RWPE1 (cell line): ENCODE measurements around the gene TANGO6.

Experiments used
- CTCF ChIA-PET: fragments of 350-600 bp; sonication (Branson Sonifier 250); formaldehyde crosslinking; extraction: SDS; loops from one replicate; lab custom pipeline; 2021; lab: Yijun Ruan, JAX
- POLR2A ChIA-PET: fragments of 400-600 bp; formaldehyde crosslinking; extraction: SDS; loops from one replicate; lab custom pipeline; 2020; ENCODE audit warnings: antibody characterized with exemption; ENCODE audit not compliant: low non-redundant PET; lab: Yijun Ruan, JAX
- DNase-seq: peaks from one replicate; pipeline ENCODE4 v3.0.0; 2012; ENCODE audit warnings: low spot score
- H3K27ac ChIP-seq: fragments of 450-650 bp; 2 replicates; pipeline ENCODE4 v1.5.1; 2017
- CTCF ChIP-seq: fragments of 450-650 bp; conservative IDR thresholded peaks from 2 replicates; pipeline ENCODE4 v1.5.1; 2017; ENCODE audit warnings: low read depth, mild to moderate bottlenecking

TANGO6 gene

GRCh38 chr16:69014811-69015210 is 171.5 kb downstream of the TANGO6 start:
- ChIA-PET CTCF (no interaction called here), POLR2A (no interaction called here)
- no peak overlapping the region for H3K27ac ChIP-seq
- no peak for DNase-seq
- no peak for TF ChIP-seq CTCF

GRCh38 chr16:69017036-69017783 is 173.9 kb downstream of the TANGO6 start:
- no peak for TF ChIP-seq CTCF
- ChIA-PET CTCF (no interaction called here), POLR2A (no interaction called here)
- DNase-seq = peak; percentile 56
- H3K27ac ChIP-seq = peak overlapping the region; percentile 63

- TF ChIP-seq CTCF = no peak
- no peak overlapping the region for H3K27ac ChIP-seq
- ChIA-PET CTCF (no interaction called here), POLR2A (no interaction called here)
- no peak for DNase-seq
These were observed 176.5 kb downstream of the TANGO6 start for GRCh38 chr16:69019811-69020210.

GRCh38 chr16:69029121-69029520 is 185.8 kb downstream of the TANGO6 start:
- no peak for TF ChIP-seq CTCF
- no peak overlapping the region for H3K27ac ChIP-seq
- ChIA-PET POLR2A (no interaction called here), CTCF (interaction anchor here (0.6 kb wide), 1 partner anchor 1504 kb away, joined by 3 read pairs; no protein-coding TSS in a partner anchor)
- no peak for DNase-seq

GRCh38 chr16:69031877-69032301 is 188.6 kb downstream of the TANGO6 start:
- POLR2A ChIA-PET = no interaction called here
- no peak overlapping the region for H3K27ac ChIP-seq
- DNase-seq = no peak
- CTCF ChIA-PET = interaction anchor here (0.7 kb wide), 1 partner anchor 28 kb away, joined by 3 read pairs; no protein-coding TSS in a partner anchor
- TF ChIP-seq CTCF = no peak

GRCh38 chr16:69033151-69033949 is 190.0 kb downstream of the TANGO6 start:
- no peak overlapping the region for H3K27ac ChIP-seq
- ChIA-PET POLR2A (no interaction called here), CTCF (no interaction called here)
- no peak for DNase-seq
- TF ChIP-seq CTCF = no peak
